MG63 (cell line): ENCODE measurements around the gene CASP8AP2. TPM values are rescaled to one million over a fixed set of nuclear protein-coding genes. Genes with fewer than 3 reads are reported as not detected.
"Not testable (repeated sequence)": the region's sequence is repeated elsewhere in the genome, so short reads cannot be mapped to it uniquely, and the experiment has no call there.

Experiments
- DNase-seq: peaks from one replicate; pipeline ENCODE4 v3.0.0-alpha.2; 2020
- H3K27me3 ChIP-seq: fragments of 250-450 bp; sonication (Bioruptor Pico); 2 replicates; pipeline ENCODE4 v1.5.1; 2020; ENCODE audit warnings: mild to moderate bottlenecking, moderate library complexity
- H3K36me3 ChIP-seq: fragments of 250-450 bp; sonication (Bioruptor Pico); 2 replicates; pipeline ENCODE4 v1.5.1; 2020; ENCODE audit warnings: mild to moderate bottlenecking, moderate library complexity
- H3K4me3 ChIP-seq: fragments of 250-450 bp; sonication (Bioruptor Pico); 2 replicates; pipeline ENCODE4 v1.5.1; 2020; ENCODE audit warnings: mild to moderate bottlenecking, moderate library complexity
- H3K9me3 ChIP-seq: fragments of 250-450 bp; sonication (Bioruptor Pico); 2 replicates; pipeline ENCODE4 v1.5.1; 2020; ENCODE audit warnings: mild to moderate bottlenecking, moderate library complexity
- total RNA-seq: library from RNA; depleted of rRNA; stranded (reverse); fragments of >200 nt; shearing (Covaris generic); gene quantifications from 2 replicates; pipeline ENCODE4 v1.2.3, GENCODE V29; 2014; ENCODE audit warnings: low replicate concordance

Gene CASP8AP2
- total RNA-seq, 1 experiment from 2014 or later, result 5.6 TPM

- Histone ChIP-seq H3K9me3 (no peaks in the 10 kb centered on the region), H3K27me3 (no peaks in the 10 kb centered on the region), H3K4me3 (no peak overlapping the region), H3K36me3 (peaks cover 6% of the 10 kb centered on the region)
- no peak for DNase-seq
Observed at GRCh38 chr6:89807581-89807980, 22.1 kb upstream of the CASP8AP2 start.

- not testable (repeated sequence) for H3K27me3 ChIP-seq, DNase-seq, H3K9me3 ChIP-seq, H3K36me3 ChIP-seq, H3K4me3 ChIP-seq
Observed at GRCh38 chr6:89813422-89813821, 16.3 kb upstream of the CASP8AP2 start.

- Histone ChIP-seq H3K9me3 (no peaks in the 10 kb centered on the region), H3K27me3 (no peaks in the 10 kb centered on the region), H3K4me3 (no peak overlapping the region), H3K36me3 (no peaks in the 10 kb centered on the region)
- no peak for DNase-seq
Observed at GRCh38 chr6:89817481-89817880, 12.2 kb upstream of the CASP8AP2 start.

- H3K27me3 ChIP-seq, result no peaks in the 10 kb centered on the region
- no peaks in the 10 kb centered on the region for H3K36me3 ChIP-seq
- no peak for DNase-seq
- H3K4me3 ChIP-seq, result peak overlapping the region; percentile 95
- H3K9me3 ChIP-seq, result no peaks in the 10 kb centered on the region
Observed at GRCh38 chr6:89818977-89819335, 10.7 kb upstream of the CASP8AP2 start.

- Histone ChIP-seq H3K36me3 (no peaks in the 10 kb centered on the region), H3K9me3 (no peaks in the 10 kb centered on the region), H3K4me3 (peak within 1 kb of the TSS; percentile 95), H3K27me3 (no peaks in the 10 kb centered on the region)
- DNase-seq, result peak; percentile 93
Observed at GRCh38 chr6:89819336-89820130, 10.1 kb upstream of the CASP8AP2 start, which contains the start of gene MDN1. TSS of gene MDN1 (minus strand) at chr6:89819794. CDS start at chr6:89819607, 187 bp downstream.

- Histone ChIP-seq H3K4me3 (no peak overlapping the region), H3K36me3 (peaks cover 3% of the 10 kb centered on the region; the same call in 1 of the 2 replicates), H3K27me3 (no peaks in the 10 kb centered on the region), H3K9me3 (no peaks in the 10 kb centered on the region)
- DNase-seq, result peak; percentile 52
Observed at GRCh38 chr6:89826029-89826528, 3.6 kb upstream of the CASP8AP2 start.

GRCh38 chr6:89828475-89828987 is 1.1 kb upstream of the CASP8AP2 start:
- not testable (repeated sequence) for H3K9me3 ChIP-seq, H3K27me3 ChIP-seq, DNase-seq
- peaks cover 19% of the 10 kb centered on the region for H3K36me3 ChIP-seq
- peak overlapping the region; percentile 91 for H3K4me3 ChIP-seq

GRCh38 chr6:89828988-89829471 is 650 bp upstream of the CASP8AP2 start:
- peaks cover 19% of the 10 kb centered on the region for H3K36me3 ChIP-seq
- H3K9me3 ChIP-seq, result no peaks in the 10 kb centered on the region
- DNase-seq, result peak; percentile 18
- H3K4me3 ChIP-seq, result peak overlapping the region; percentile 91
- no peaks in the 10 kb centered on the region for H3K27me3 ChIP-seq

- DNase-seq, result no peak
- no peaks in the 10 kb centered on the region for H3K27me3 ChIP-seq
- H3K36me3 ChIP-seq, result peaks cover 24% of the 10 kb centered on the region
- H3K4me3 ChIP-seq, result peak overlapping the region; percentile 91
- no peaks in the 10 kb centered on the region for H3K9me3 ChIP-seq
Observed at GRCh38 chr6:89830170-89830809, 610 bp downstream of the CASP8AP2 start.

GRCh38 chr6:89834884-89835792 is 5.5 kb downstream of the CASP8AP2 start:
- Histone ChIP-seq H3K27me3 (no peaks in the 10 kb centered on the region), H3K9me3 (no peaks in the 10 kb centered on the region), H3K4me3 (no peak overlapping the region), H3K36me3 (peaks cover 50% of the 10 kb centered on the region)
- DNase-seq, result no peak

GRCh38 chr6:89836639-89837222 is 7.1 kb downstream of the CASP8AP2 start:
- no peak for DNase-seq
- H3K9me3 ChIP-seq, result no peaks in the 10 kb centered on the region

GRCh38 chr6:89840538-89840937 is 10.9 kb downstream of the CASP8AP2 start:
- H3K9me3 ChIP-seq, result no peaks in the 10 kb centered on the region
- H3K4me3 ChIP-seq, result no peak overlapping the region
- DNase-seq, result peak; percentile 12
- H3K27me3 ChIP-seq, result no peaks in the 10 kb centered on the region
- peaks cover 24% of the 10 kb centered on the region for H3K36me3 ChIP-seq

More at GRCh38 chr6:89836639-89837222, 7.1 kb downstream of the CASP8AP2 start:
- Histone ChIP-seq H3K27me3 (no peaks in the 10 kb centered on the region), H3K36me3 (peaks cover 42% of the 10 kb centered on the region), H3K4me3 (no peak overlapping the region)

- Histone ChIP-seq H3K36me3 (peaks cover 20% of the 10 kb centered on the region), H3K9me3 (no peaks in the 10 kb centered on the region), H3K4me3 (no peak overlapping the region), H3K27me3 (no peaks in the 10 kb centered on the region)
- DNase-seq, result no peak
Observed at GRCh38 chr6:89842228-89842627, 12.5 kb downstream of the CASP8AP2 start.

- Histone ChIP-seq H3K27me3 (no peaks in the 10 kb centered on the region), H3K4me3 (no peak overlapping the region), H3K36me3 (peaks cover 22% of the 10 kb centered on the region), H3K9me3 (no peaks in the 10 kb centered on the region)
- DNase-seq, result peak; percentile 45
Observed at GRCh38 chr6:89843070-89843469, 13.4 kb downstream of the CASP8AP2 start.

GRCh38 chr6:89847513-89847912 is 17.8 kb downstream of the CASP8AP2 start:
- not testable (repeated sequence) for H3K4me3 ChIP-seq

GRCh38 chr6:89853068-89853467 is 23.4 kb downstream of the CASP8AP2 start:
- no peaks in the 10 kb centered on the region for H3K27me3 ChIP-seq
- H3K36me3 ChIP-seq, result peaks cover 38% of the 10 kb centered on the region
- no peak for DNase-seq
- H3K4me3 ChIP-seq, result no peak overlapping the region
- no peaks in the 10 kb centered on the region for H3K9me3 ChIP-seq

More at GRCh38 chr6:89847513-89847912, 17.8 kb downstream of the CASP8AP2 start:
- H3K9me3 ChIP-seq, H3K27me3 ChIP-seq, DNase-seq: not testable (repeated sequence)
- H3K36me3 ChIP-seq, result peaks cover 19% of the 10 kb centered on the region
